PC-9 (cell line): ENCODE data around the gene CELF1.

Experiments used
- CTCF ChIP-seq: fragments of 200-600 bp; sonication (generic); conservative IDR thresholded peaks from 2 replicates; pipeline ENCODE4 v1.6.1; 2017; ENCODE audit warnings: mixed run types, antibody characterized with exemption, mild to moderate bottlenecking, moderate library complexity
- EZH2 ChIP-seq: fragments of 200-600 bp; sonication (generic); IDR thresholded peaks from 2 replicates; pipeline ENCODE4 v1.8.0; 2017; ENCODE audit warnings: antibody characterized with exemption, low read depth

- TF ChIP-seq CTCF, result no peak
- no peak for TF ChIP-seq EZH2
Measured at GRCh38 chr11:47529951-47530350, 23.0 kb downstream of the CELF1 start.
